SK-N-SH treated with all-trans-retinoic acid at 6 μM for 48 hours (cell line): ENCODE measurements around the gene SORCS3.

ENCODE experiments used
- ATAC-seq: fragments of 200-7000 bp; cut with Tn5 transposase; 3 replicates; pipeline ENCODE4 v1.9.1; 2020; ENCODE audit warnings: mild to moderate bottlenecking, moderate library complexity
- ARNTL ChIP-seq: fragments of 450-650 bp; formaldehyde crosslinking; IDR thresholded peaks from 2 replicates; pipeline ENCODE4 v1.5.0; 2020; ENCODE audit warnings: low read depth, mild to moderate bottlenecking, moderate library complexity, borderline replicate concordance
- BACH2 ChIP-seq: fragments of 250-450 bp; sonication (Bioruptor Pico); IDR thresholded peaks from 2 replicates; pipeline ENCODE4 v1.9.0; 2021; ENCODE audit warnings: mild to moderate bottlenecking, borderline replicate concordance
- CSDC2 ChIP-seq: fragments of 250-450 bp; sonication (Bioruptor Pico); IDR thresholded peaks from 2 replicates; pipeline ENCODE4 v1.5.0; 2020; ENCODE audit warnings: mild to moderate bottlenecking, moderate library complexity
- ESRRG ChIP-seq: fragments of 250-450 bp; sonication (Bioruptor Pico); IDR thresholded peaks from 2 replicates; pipeline ENCODE4 v1.6.1; 2021; ENCODE audit warnings: mild to moderate bottlenecking
- GLIS3 ChIP-seq: fragments of 250-450 bp; sonication (Bioruptor Pico); IDR thresholded peaks from 2 replicates; pipeline ENCODE4 v1.5.0; 2020; ENCODE audit warnings: mild to moderate bottlenecking, moderate library complexity
- ISL1 ChIP-seq: fragments of 250-450 bp; sonication (Bioruptor Pico); IDR thresholded peaks from 2 replicates; pipeline ENCODE4 v2.1.2; 2022; ENCODE audit warnings: mild to moderate bottlenecking, moderate library complexity
- OSR1 ChIP-seq: fragments of 250-450 bp; sonication (Bioruptor Pico); IDR thresholded peaks from 2 replicates; pipeline ENCODE4 v1.8.0; 2022; ENCODE audit warnings: moderate library complexity, mild to moderate bottlenecking, inconsistent platforms
- RARB ChIP-seq: fragments of 250-450 bp; sonication (Bioruptor Pico); IDR thresholded peaks from 2 replicates; pipeline ENCODE4 v1.8.0; 2021; ENCODE audit warnings: mild to moderate bottlenecking, moderate library complexity
- SNAI2 ChIP-seq: fragments of 250-450 bp; sonication (Bioruptor Pico); IDR thresholded peaks from 2 replicates; pipeline ENCODE4 v1.5.0; 2020; ENCODE audit warnings: mild to moderate bottlenecking, moderate library complexity
- TCF4 ChIP-seq: fragments of 250-450 bp; sonication (Bioruptor Pico); IDR thresholded peaks from 2 replicates; pipeline ENCODE4 v1.8.0; 2021; ENCODE audit warnings: mild to moderate bottlenecking, moderate library complexity, borderline replicate concordance
- TOX ChIP-seq: fragments of 250-450 bp; sonication (Bioruptor Pico); IDR thresholded peaks from 2 replicates; pipeline ENCODE4 v1.8.0; 2021; ENCODE audit warnings: mild to moderate bottlenecking, moderate library complexity, borderline replicate concordance
- ZC3H10 ChIP-seq: fragments of 250-450 bp; sonication (Bioruptor Pico); IDR thresholded peaks from 2 replicates; pipeline ENCODE4 v1.5.1; 2021; ENCODE audit warnings: mild to moderate bottlenecking, moderate library complexity
- ZFP3 ChIP-seq: fragments of 250-450 bp; sonication (Bioruptor Pico); IDR thresholded peaks from 2 replicates; pipeline ENCODE4 v1.5.0; 2020; ENCODE audit warnings: mild to moderate bottlenecking, moderate library complexity
- ZFP30 ChIP-seq: fragments of 450-650 bp; formaldehyde crosslinking; IDR thresholded peaks from 2 replicates; pipeline ENCODE4 v1.5.0; 2022; ENCODE audit warnings: mild to moderate bottlenecking, moderate library complexity
- ZNF565 ChIP-seq: fragments of 450-650 bp; formaldehyde crosslinking; conservative IDR thresholded peaks from 2 replicates; pipeline ENCODE4 v1.5.0; 2020; ENCODE audit warnings: low read depth, mild to moderate bottlenecking, moderate library complexity
- ZNF70 ChIP-seq: fragments of 450-650 bp; formaldehyde crosslinking; IDR thresholded peaks from 2 replicates; pipeline ENCODE4 v1.5.0; 2020; ENCODE audit warnings: mild to moderate bottlenecking, moderate library complexity
- TF ChIP-seq, protein P1 (sequence below): fragments of 250-450 bp; sonication (Bioruptor Pico); IDR thresholded peaks from 2 replicates; pipeline ENCODE4 v1.8.0; 2021; ENCODE audit warnings: low read depth, mild to moderate bottlenecking, moderate library complexity, borderline replicate concordance
- TF ChIP-seq, protein P2 (sequence below): fragments of 250-450 bp; sonication (Bioruptor Pico); IDR thresholded peaks from 2 replicates; pipeline ENCODE4 v1.5.1; 2021; ENCODE audit warnings: mild to moderate bottlenecking, moderate library complexity
- TF ChIP-seq, protein P3 (sequence below): fragments of 250-450 bp; sonication (Bioruptor Pico); IDR thresholded peaks from 2 replicates; pipeline ENCODE4 v1.5.1; 2020; ENCODE audit warnings: low read depth, mild to moderate bottlenecking, moderate library complexity
- TF ChIP-seq, protein P4 (sequence below): fragments of 250-450 bp; sonication (Bioruptor Pico); IDR thresholded peaks from 2 replicates; pipeline ENCODE4 v1.8.0; 2020; ENCODE audit warnings: mild to moderate bottlenecking, moderate library complexity, borderline replicate concordance

The SORCS3 gene

DNA sequence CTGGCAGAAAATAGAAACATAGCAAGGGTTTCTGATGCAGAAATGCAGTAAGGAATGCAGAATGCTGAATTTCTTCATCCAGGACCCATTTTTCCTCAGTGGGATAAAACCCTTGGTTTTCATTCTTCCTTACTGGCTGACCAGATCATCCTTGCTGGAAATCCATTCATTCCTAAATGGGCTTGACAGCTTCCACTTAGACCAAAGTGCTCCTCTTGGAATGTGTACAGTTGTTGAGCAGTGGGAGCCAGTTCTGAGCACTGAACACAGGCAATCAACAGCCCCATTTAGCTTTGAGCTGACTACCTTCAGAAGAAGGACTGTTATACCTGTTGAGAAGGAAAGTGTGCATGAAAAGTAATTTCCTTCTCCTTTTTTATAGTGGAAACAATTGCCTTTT is 232.1 kb downstream of the SORCS3 start:
- TF ChIP-seq CSDC2 (CRISPR knock-in tag) = no peak
- TF ChIP-seq, protein P1, sequence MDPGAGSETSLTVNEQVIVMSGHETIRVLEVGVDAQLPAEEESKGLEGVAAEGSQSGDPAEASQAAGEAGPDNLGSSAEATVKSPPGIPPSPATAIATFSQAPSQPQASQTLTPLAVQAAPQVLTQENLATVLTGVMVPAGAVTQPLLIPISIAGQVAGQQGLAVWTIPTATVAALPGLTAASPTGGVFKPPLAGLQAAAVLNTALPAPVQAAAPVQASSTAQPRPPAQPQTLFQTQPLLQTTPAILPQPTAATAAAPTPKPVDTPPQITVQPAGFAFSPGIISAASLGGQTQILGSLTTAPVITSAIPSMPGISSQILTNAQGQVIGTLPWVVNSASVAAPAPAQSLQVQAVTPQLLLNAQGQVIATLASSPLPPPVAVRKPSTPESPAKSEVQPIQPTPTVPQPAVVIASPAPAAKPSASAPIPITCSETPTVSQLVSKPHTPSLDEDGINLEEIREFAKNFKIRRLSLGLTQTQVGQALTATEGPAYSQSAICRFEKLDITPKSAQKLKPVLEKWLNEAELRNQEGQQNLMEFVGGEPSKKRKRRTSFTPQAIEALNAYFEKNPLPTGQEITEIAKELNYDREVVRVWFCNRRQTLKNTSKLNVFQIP (CRISPR knock-in tag) = no peak
- no peak for TF ChIP-seq RARB
- no peak for TF ChIP-seq OSR1 (CRISPR knock-in tag)
- no peak for TF ChIP-seq BACH2 (CRISPR knock-in tag)
- no peak for TF ChIP-seq TCF4 (CRISPR knock-in tag)
- TF ChIP-seq TOX (CRISPR knock-in tag) = no peak
- TF ChIP-seq ISL1 = no peak
- TF ChIP-seq ZC3H10 (CRISPR knock-in tag) = no peak
- TF ChIP-seq GLIS3 (CRISPR knock-in tag) = no peak
- TF ChIP-seq SNAI2 (CRISPR knock-in tag) = no peak
- no peak for TF ChIP-seq ARNTL
- TF ChIP-seq, protein P2, sequence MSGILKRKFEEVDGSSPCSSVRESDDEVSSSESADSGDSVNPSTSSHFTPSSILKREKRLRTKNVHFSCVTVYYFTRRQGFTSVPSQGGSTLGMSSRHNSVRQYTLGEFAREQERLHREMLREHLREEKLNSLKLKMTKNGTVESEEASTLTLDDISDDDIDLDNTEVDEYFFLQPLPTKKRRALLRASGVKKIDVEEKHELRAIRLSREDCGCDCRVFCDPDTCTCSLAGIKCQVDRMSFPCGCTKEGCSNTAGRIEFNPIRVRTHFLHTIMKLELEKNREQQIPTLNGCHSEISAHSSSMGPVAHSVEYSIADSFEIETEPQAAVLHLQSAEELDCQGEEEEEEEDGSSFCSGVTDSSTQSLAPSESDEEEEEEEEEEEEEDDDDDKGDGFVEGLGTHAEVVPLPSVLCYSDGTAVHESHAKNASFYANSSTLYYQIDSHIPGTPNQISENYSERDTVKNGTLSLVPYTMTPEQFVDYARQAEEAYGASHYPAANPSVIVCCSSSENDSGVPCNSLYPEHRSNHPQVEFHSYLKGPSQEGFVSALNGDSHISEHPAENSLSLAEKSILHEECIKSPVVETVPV (CRISPR knock-in tag) = no peak
- ATAC-seq = no peak

DNA sequence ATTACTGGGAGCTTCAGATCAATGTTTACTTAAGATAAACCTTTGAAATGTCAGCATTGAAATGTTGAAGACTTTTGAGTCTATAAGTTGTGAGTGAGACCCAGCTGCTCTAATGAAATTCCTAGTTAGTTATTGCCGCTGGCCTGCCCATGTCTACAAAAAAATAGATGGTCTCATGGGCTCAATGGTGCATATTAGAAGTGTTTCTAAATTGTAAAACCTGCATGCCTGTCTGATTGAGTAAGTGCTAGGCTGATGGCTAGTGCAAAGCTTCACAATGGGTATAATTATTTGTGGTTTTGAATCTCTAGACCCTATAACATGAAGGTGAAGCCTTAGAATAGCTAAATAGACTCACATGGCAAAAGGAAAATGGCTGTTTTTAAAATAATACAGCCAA is 234.5 kb downstream of the SORCS3 start:
- TF ChIP-seq, protein P3, sequence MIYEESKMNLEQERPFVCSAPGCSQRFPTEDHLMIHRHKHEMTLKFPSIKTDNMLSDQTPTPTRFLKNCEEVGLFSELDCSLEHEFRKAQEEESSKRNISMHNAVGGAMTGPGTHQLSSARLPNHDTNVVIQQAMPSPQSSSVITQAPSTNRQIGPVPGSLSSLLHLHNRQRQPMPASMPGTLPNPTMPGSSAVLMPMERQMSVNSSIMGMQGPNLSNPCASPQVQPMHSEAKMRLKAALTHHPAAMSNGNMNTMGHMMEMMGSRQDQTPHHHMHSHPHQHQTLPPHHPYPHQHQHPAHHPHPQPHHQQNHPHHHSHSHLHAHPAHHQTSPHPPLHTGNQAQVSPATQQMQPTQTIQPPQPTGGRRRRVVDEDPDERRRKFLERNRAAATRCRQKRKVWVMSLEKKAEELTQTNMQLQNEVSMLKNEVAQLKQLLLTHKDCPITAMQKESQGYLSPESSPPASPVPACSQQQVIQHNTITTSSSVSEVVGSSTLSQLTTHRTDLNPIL (CRISPR knock-in tag) = no peak
- TF ChIP-seq ZC3H10 (CRISPR knock-in tag) = no peak
- TF ChIP-seq, protein P2 (CRISPR knock-in tag) = no peak
- ATAC-seq = no peak

DNA sequence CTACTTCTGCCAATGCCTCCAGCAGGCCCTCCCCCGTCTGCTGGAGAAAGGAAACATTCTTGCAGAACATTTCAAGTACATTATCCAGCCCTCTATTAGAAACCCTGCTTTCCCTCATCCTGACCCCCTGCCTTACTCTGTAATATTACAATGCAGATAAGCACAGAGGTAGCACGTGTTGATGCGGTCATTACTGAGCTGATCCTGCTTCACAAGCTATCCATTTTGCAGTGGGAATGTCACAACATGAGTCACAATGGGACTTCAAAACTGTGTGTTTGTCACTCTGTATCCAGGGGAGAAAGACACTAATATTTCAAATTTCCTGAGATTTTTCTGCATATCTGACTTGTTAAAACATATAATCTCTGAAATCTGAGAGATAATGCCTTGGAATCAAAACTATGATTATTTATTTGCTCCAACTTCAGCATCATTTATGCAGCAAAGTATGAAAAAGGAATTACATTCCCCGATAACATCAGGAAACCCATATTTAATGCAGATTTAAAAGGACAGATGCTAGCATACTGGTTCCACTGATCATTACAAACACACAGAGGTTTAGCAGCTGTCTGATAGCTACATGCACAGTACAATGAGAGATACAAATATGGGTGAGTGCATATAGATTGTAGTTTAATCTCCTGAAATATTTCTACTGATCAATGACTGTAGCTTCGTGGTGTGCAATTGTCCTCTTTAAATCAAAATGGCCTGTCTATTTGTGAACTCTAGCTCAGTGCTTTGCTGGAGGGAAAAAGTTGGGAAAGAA is 239.7 kb downstream of the SORCS3 start:
- ATAC-seq = no peak
- no peak for TF ChIP-seq RARB

DNA sequence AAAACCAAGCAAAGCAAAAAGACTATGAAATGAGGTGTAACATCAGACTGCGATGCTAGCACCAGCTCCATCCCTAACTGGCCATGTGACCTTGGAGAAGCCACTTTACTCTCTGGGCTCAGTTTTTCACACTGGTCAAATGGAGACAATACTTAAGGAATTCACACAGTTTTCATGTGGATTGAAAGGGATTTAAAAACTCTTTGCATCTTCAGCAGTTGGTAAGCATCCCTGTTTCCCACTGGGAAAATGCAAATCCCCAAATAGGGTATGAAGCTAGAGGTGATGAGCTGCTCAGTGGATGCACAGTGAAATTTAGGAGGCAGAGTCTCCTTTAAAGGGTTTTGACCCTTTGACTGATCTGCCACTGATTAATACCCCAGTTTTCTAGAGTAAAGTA is 240.7 kb downstream of the SORCS3 start:
- TF ChIP-seq ZNF70 (CRISPR knock-in tag) = no peak
- no peak for TF ChIP-seq ZC3H10 (CRISPR knock-in tag)
- TF ChIP-seq ZFP30 (CRISPR knock-in tag) = no peak
- no peak for TF ChIP-seq ZNF565 (CRISPR knock-in tag)
- no peak for TF ChIP-seq CSDC2 (CRISPR knock-in tag)
- no peak for TF ChIP-seq ESRRG (CRISPR knock-in tag)
- no peak for TF ChIP-seq RARB
- TF ChIP-seq ISL1 = no peak
- no peak for TF ChIP-seq ZFP3
- TF ChIP-seq, protein P4, sequence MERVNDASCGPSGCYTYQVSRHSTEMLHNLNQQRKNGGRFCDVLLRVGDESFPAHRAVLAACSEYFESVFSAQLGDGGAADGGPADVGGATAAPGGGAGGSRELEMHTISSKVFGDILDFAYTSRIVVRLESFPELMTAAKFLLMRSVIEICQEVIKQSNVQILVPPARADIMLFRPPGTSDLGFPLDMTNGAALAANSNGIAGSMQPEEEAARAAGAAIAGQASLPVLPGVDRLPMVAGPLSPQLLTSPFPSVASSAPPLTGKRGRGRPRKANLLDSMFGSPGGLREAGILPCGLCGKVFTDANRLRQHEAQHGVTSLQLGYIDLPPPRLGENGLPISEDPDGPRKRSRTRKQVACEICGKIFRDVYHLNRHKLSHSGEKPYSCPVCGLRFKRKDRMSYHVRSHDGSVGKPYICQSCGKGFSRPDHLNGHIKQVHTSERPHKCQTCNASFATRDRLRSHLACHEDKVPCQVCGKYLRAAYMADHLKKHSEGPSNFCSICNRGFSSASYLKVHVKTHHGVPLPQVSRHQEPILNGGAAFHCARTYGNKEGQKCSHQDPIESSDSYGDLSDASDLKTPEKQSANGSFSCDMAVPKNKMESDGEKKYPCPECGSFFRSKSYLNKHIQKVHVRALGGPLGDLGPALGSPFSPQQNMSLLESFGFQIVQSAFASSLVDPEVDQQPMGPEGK (CRISPR knock-in tag) = no peak
- TF ChIP-seq SNAI2 (CRISPR knock-in tag) = no peak
- TF ChIP-seq ARNTL = no peak
- TF ChIP-seq, protein P2 (CRISPR knock-in tag) = no peak
- TF ChIP-seq, protein P1 (CRISPR knock-in tag) = no peak
- no peak for TF ChIP-seq GLIS3 (CRISPR knock-in tag)
- TF ChIP-seq, protein P3 (CRISPR knock-in tag) = no peak
- no peak for TF ChIP-seq OSR1 (CRISPR knock-in tag)
- no peak for TF ChIP-seq TCF4 (CRISPR knock-in tag)
- ATAC-seq = no peak
